Activated CD4-positive, alpha-beta T cell treated with anti-CD3 and anti-CD28 coated beads for 4 hours (primary cell): ENCODE data around the gene SPIB.

Experiments used
- DNase-seq, 2 donors: peaks; one replicate each; pipeline ENCODE4 v3.0.0-alpha.2; 2020

Gene SPIB

GRCh38 chr19:50392759-50393158 is 26.0 kb upstream of the SPIB start:
- no peak for DNase-seq

GRCh38 chr19:50393589-50393988 is 25.1 kb upstream of the SPIB start:
- DNase-seq, result no peak

- no peak for DNase-seq
These were observed 24.7 kb upstream of the SPIB start for GRCh38 chr19:50394017-50394416.

GRCh38 chr19:50398675-50399367 is 19.9 kb upstream of the SPIB start:
- no peak for DNase-seq

- DNase-seq, result no peak
These were observed 19.4 kb upstream of the SPIB start for GRCh38 chr19:50399368-50399745.

- DNase-seq, result no peak
These were observed 16.9 kb upstream of the SPIB start for GRCh38 chr19:50401605-50402450.

- no peak for DNase-seq
These were observed 16.0 kb upstream of the SPIB start for GRCh38 chr19:50402544-50403301.

- no peak for DNase-seq
These were observed 12.4 kb upstream of the SPIB start for GRCh38 chr19:50406156-50406820.

GRCh38 chr19:50406829-50407228 is 11.9 kb upstream of the SPIB start:
- no peak for DNase-seq

GRCh38 chr19:50409347-50409746 is 9.4 kb upstream of the SPIB start:
- DNase-seq, result no peak

- DNase-seq, result no peak
These were observed 8.6 kb upstream of the SPIB start for GRCh38 chr19:50410109-50410508.

- DNase-seq, result no peak
These were observed 6.3 kb upstream of the SPIB start for GRCh38 chr19:50412419-50412818.

GRCh38 chr19:50413096-50413495 is 5.6 kb upstream of the SPIB start:
- no peak for DNase-seq

- DNase-seq, result no peak
These were observed 5.2 kb upstream of the SPIB start for GRCh38 chr19:50413531-50413930.

- DNase-seq, result peak; percentile 64 to 77
These were observed 3.7 kb upstream of the SPIB start for GRCh38 chr19:50414864-50415660.

- DNase-seq, result no peak
These were observed 3.1 kb upstream of the SPIB start for GRCh38 chr19:50415661-50416033.

- DNase-seq, result no peak
These were observed 2.4 kb upstream of the SPIB start for GRCh38 chr19:50416034-50416977.

GRCh38 chr19:50417111-50418081 is 1.3 kb upstream of the SPIB start:
- DNase-seq, result no peak

GRCh38 chr19:50419022-50419579 is 363 bp downstream of the SPIB start:
- DNase-seq, result no peak
